Kidney tubule cell (primary cell): Measurements from ENCODE around the gene ZNF654.
A peak's percentile ranks its signal among the peaks of the same experiment; 100 is the strongest.
"Not testable (repeated sequence)": the region's sequence is repeated elsewhere in the genome, so short reads cannot be mapped to it uniquely, and the experiment has no call there.

ENCODE experiments used
- DNase-seq: peaks from one replicate; pipeline ENCODE4 v3.0.0-alpha.2; 2018; ENCODE audit warnings: low spot score

ZNF654 gene

DNA sequence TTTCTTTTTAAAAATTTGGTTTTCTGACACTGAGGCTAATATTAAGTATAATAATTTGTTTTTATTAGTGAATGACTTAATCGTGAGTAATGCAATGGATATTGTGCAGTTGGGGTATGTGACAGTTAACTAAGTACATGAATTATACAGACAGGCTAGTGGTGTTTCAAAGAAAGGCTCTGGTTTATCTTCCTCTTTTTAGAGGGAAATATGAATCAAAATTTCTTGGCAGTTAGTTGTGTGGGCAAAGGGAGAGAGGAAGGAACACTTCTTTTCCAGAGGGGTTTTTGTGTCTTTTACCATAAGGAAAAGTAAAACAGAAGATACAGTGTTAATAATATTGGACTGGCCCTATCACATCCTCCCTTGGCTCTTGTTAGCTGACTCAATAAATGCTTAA lies 2.7 kb downstream of the ZNF654 start:
- no peak for DNase-seq

DNA sequence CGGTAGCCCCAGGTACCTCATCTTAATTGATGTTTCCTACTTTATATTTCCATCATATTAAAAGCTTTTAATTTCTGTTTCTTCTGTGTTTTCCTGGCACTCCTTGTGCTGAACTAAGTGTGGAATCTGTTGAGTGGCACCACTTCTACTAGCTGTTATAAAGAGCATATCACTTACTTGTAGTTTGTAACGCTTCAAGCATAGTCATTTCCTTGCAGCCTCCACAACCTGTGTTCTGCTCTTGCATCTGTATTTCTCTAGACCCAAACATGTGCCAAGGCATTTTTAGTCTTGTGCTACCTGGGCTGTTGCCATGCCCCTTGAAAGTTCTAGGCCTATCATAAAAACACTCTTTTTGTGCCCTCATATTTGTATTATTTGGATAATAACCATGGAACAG lies 16.0 kb downstream of the ZNF654 start:
- DNase-seq = no peak

DNA sequence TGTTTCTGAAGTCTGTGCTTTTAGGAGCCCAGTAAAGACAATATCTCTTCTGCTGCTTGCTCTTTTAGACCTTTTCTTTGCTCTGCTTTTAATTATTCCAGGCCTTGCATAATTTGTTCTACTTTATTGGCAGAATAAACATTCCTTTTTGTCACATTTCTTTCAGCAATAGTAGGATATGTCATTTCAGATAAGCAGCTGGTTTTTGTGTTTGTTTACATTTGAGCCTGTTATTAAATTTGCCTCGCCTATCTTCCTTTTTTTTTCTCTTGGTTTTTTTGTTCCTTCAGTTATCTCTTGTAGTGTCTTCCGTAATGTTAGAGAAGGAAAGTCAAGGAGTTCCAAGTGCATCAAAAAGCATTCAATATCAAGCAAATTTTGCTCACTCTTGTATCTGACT lies 16.4 kb downstream of the ZNF654 start:
- no peak for DNase-seq

DNA sequence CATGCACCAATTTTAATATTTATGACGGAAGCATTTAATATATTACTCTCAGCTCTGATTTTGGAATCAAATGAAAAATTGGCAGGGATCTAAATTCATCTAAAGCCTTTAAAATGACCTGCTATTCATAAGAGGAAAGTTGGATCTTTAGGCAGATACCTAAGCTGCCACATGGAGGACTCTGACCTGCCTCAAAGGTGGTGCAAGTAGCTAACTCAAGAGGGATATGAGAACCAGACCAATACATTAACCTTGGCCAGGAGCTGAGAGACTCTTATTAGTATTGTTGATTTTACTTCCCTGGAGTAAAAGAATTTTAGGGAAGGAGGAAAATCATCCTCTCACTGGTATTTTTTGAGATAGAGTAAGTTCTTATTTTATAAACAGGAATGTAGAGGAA lies 17.7 kb downstream of the ZNF654 start:
- DNase-seq = no peak

DNA sequence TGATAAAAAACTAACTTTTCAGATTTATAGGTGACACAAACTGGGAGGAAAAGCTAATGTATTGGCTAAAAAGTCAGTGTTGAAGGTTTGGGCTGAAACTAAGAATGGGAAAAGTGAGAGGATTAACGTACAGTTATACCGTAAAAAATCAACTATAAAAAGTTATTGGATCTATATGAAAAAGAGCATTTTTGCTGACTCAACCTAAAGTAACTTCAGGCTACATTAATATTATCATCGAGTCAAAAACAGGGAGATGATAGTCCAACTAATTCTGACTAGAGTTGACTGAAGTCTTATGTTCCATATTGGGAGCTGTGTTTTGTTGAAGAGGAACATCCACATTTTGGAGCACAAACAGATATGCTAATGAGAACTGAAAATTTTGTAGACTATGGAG lies 19.9 kb downstream of the ZNF654 start:
- no peak for DNase-seq

DNA sequence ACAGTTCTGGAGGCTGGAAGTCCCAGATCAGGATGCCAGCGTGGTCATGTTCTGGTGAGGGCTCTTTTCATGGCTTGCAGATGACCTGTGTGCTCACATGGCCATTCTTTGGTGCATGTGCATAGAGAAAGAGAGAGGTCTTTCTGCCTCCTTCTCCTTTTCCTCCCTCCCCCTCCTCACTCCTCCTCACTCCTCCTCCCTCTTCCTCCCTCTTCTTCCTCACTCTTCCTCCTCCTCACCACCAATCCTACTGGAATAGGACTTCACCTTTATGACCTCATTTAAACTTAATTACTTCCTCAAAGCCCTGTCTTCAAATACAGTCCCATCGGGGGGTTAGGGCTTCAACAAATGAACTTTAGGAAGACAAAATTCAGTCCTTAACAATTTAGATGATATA lies 23.8 kb downstream of the ZNF654 start:
- no peak for DNase-seq

DNA sequence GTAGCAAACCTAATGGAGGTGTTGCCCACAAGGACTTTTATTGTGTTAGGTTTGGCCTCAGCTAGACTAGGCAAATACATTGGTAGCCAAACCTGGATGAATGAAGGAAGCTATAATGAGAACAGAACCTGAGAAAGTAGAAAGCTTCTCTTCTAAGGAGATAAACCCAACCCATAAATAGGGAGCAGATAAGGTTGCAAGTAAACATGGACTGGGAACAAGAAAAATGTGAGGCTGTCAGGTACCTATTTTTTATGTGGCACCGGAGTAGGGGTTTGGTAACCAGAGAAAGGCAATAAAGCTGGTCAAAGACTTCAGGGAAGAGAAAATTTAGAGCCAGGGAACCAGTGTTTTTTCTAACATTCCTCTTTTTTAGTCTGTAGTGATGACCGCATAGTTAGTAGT lies 25.0 kb downstream of the ZNF654 start:
- no peak for DNase-seq

DNA sequence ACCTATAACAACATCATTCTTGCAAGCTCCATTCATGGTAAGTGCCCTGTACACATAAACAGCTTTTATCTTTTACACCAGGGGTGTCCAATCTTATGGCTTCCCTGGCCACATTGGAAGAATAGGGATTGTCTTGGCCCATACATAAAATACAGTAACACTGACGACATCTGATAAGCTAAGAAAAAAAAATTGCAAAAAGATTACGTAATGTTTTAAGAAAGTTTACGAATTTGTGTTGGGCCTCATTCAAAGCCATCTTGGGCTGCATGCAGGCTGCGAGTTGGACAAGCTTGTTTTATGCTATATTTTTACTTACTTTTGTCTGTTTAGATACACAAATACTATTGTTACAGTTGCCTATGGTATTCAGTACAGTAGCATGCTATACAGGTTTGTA lies 31.6 kb downstream of the ZNF654 start:
- DNase-seq = no peak

DNA sequence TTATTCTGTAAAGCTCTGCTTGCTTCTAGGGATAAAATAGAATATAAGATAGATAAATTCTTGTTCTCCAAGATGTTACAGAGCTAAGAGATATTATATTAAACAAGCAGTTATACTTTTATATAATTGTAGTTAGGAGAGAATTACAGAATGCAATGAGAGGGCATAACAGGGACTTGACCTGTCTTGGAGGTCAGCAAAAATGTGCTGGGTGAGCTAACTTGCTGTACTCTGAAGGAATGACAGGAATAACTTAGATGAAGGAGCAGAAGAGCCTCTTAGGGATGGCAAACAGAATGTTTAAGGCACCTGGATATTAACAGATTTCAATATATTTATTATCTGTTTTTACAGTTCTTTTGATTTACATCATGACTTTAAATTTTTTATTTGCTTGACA lies 33.2 kb downstream of the ZNF654 start:
- DNase-seq = no peak

DNA sequence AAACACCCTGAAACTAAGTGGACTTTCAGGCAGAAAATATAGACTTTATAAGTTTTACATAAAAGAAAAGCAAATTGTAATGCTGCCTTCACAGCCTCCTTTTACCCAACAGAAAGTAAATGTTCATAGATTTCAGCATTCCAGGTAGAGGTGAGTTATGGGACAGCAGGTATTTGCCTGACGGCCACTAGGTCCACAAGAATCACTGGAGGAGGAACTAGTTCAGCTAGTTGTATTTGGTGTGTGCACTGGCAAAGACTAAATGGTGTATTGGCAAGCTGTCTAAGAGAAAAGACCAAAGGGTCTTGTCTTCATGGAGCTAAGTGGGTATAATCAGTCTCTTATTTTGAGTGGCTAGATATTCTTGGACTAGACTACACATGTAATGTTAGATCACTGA lies 34.2 kb downstream of the ZNF654 start:
- DNase-seq = no peak

DNA sequence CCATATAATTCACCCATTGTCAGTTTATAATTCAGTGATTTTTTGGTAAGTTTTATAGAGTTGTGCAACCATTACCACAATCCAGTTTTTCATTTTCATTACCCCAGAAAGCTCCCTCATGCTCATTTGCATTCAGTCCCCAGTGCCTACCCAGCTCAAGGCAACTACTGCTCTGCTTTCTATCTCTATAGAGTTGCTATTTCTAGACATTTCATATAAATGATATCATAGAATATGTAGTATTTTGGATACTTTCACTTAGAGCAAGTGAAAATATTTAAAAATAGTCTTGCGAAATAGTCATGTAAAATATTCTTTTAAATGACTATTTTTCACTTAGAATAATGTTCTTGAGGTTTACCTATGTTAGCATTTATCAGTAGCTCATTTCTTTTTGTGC lies 42.1 kb downstream of the ZNF654 start:
- DNase-seq = no peak

DNA sequence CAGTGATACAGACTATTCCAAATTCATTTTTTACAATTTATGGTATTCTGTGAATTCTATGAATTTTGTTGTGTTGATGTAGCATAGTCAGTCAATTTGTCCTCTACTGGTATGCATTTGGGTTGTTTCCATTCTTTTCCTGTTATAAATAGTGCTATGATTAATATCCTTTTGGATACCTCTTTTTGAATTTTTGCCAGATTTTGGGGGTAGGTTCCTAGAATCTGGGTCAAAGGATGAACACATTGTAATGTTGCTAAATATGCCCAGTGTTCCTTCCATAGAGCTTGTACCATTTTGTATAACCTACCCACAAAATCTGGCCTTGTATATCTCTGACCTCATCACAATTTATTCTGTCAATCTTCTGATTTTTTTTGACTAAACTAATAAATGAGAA lies 46.3 kb downstream of the ZNF654 start:
- DNase-seq = no peak

DNA sequence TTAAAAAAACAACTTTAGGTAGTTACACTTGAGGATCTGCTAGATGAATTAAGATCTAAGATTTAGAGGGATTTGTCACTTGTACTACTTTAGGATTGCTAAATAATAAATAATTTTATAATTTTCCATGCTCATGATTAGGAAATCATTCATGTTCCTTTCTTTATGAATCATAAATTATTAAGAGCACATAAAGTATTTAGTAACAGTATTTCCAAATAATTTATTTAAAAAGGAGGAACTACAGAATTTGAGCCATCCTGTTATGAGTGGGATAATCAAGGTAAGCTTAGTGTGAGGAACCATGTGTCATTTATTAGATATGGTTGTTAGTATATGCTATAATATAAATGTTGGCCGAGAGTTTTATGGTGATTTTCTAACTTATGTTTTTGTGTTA lies 53.2 kb downstream of the ZNF654 start:
- no peak for DNase-seq

DNA sequence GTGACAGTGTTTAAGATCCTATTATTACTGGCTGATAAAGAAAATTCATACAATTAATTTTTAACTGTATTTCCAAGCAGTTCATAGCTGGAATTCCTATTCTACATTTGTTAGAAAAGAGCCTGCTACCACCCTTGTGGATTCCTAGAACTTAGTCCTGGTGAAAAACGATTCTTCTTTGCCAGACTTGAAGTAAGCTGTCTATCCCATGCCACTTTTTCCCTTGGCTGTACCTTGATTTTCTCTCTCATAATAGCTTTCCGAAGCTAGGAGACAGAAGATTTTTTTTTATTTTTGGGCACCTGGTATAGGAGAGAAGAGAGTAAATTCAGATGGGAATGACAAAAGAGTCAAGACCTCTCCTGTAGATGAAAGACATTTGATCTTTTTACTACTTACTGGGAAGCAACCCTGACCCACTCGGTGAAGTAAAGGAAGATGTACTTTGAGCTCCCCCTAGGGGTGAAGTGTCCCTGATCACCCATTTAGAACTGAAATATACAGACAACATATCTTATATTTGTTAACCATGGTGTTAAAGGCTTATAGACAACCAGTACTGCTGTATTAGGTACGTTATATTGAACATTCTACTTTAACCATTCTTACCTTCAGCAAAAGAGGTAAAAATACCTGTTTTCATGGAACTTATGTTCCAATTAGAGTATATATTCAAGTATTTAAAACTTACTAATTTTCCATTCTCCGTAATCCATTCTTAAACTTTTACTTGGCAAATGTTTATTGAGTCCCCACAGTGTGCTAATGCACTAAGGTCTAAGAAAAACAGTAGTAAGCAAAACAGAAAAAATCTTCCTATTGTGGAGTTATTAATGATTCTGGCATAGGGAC lies 54.5 kb downstream of the ZNF654 start:
- DNase-seq = peak; percentile 64

DNA sequence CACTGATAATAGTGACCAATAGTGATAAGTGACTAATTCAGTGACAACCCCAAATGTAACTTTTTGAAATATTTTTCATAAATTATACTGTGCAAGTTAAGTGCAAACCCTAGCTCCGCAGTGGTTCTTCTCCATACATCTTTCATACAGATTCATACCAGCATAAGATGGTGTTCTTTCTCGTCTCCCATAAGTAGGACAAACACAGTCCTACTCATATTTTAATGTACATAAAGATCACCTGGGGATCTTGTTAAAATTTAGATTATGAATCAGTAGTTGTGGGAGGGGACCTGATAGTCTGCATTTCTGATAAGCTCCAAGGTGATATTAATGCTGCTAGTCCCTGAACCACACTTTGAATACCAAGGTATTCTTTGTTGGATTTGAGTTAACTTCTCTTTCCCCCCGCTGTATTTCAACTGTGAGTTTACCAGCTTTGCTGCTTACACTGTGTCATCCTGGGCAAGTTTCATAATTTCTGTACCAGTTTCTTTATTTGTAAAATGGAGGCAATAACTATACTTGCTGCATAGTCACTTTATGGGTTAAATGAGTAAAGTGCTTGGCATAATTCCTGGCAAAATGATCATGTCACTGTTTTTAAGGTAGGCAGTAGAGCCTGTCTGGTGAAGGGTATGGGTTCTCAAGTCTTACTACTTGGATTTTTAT lies 56.0 kb downstream of the ZNF654 start:
- DNase-seq = no peak

DNA sequence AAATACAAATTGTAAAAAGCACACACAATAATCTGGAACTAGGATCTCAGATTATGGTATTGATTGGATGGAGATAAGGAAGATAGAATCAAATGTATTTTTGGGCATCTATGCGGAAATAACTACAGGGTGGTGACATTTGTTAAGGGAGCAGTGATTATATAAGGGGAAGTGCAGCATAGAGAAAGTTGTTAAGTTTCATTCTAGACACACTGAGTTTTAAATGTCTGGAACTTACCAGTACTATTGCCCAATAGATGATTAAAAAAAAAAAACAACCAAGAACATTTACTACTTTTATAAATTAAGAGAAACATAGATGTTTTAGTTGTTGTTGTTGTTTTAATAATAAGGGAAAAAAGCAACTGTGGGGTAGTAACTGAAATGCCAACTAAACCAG lies 58.6 kb downstream of the ZNF654 start:
- no peak for DNase-seq

DNA sequence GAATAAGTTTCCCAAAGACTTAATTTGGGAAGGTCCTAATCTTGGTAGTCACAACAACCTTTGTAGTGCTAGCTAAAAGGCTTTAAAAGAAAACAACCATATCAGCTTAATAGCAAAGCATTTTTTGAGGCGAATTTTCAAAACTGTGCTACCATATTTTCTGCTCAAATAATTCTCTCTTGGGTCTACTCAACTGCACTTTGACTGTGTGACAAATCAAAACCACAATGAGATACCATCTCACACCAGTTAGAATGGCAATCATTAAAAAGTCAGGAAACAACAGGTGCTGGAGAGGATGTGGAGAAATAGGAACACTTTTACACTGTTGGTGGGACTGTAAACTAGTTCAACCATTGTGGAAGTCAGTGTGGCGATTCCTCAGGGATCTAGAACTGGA lies 59.5 kb downstream of the ZNF654 start:
- not testable (repeated sequence) for DNase-seq

DNA sequence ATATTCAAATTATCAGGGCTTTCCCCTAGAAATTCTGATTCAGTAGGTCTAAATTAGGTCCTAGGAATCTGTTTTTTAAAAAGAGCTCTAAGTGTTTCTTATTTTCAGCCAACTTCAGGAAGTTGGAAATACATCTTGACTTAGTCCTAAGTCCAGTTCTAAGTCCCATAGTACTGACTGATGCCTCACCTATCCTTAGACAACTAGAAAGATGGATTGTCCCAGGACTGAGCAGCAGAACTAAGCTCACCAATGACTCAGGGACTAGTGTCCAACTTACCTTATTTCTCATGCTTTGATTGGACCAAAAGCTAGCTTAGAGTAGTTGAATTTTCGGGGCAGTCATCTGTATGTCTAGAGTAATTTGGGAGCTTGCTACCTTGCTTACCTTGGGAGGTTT lies 64.5 kb downstream of the ZNF654 start:
- DNase-seq = no peak

DNA sequence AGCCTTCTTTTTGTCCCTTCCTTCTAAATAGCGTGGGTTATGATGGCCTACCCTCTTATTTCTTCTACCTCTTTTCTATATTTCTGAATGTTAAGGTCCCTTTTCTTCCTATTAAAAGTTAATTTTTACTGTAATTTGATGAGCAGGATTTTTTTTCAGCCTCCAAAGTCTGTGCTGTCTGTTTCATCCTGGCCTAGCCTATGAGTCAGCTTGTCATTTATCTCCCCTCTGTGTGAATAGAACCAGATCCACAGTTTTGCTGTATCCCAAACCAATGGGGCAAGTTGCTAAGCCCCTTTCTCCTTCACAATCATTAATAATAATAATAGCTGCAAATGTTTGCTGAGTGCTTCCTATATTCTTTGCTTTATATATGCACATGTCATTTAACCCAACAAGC lies 72.6 kb downstream of the ZNF654 start:
- no peak for DNase-seq

DNA sequence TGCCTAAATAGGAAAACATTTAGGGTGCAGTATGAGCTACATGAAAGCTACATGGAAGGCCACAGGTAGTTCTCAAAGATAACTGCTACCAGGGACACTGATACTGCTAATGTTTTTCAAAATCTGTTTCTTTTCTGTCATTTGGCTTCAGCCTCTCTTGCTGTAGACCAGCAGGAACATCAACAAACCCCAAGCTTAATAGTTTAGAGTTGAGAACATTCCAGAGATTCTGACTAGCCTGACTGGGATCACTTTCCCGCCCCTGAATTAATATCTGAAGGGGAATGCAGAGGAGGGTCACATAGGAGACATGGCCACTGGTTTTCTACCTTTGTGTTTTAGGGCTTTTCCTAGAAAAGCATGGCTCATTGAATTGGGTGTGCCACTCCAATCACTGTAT lies 73.8 kb downstream of the ZNF654 start:
- no peak for DNase-seq

DNA sequence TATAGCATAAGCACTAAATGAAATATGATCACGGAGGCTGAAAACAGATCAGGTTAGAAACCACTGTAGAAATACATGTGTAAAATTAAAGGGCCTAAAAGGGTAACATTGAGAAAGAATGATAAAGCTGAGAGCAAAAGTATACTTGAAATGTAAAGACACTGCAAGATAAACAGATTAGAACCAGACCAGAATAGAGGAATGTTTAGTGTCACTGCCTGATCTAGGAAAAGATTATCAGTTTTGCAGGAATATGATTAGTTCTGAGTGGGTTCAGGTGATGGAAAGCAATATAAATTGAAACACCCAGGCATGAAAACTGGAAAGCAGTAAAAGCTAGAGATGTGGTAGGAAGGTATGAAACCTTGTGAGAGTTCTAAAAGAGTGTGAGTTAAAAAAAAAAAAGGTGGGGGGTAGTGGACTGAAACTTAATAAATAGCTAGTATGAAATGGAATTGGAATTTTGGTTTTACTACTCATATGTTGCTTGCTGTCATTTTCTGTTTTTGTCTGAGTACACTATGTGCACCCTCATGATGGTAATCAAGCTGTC lies 74.7 kb downstream of the ZNF654 start:
- DNase-seq = no peak

DNA sequence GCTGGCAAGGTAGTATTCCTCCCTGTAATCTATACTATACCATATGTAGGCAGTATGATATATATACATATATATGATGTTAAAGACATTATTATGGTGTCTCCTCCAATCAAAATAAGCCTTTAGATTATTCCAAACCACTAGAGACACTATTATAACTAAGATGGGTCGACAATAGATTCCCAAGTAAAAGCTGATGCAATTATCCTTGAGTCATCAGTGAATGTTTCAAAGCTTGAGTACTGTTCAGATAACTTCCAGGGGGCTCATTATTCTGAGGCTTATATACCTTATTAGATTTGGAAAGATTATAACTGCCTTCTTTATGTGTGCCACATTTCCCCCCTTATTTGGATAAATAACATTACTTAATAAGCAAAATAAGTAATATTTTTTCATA lies 78.8 kb downstream of the ZNF654 start:
- DNase-seq = no peak

DNA sequence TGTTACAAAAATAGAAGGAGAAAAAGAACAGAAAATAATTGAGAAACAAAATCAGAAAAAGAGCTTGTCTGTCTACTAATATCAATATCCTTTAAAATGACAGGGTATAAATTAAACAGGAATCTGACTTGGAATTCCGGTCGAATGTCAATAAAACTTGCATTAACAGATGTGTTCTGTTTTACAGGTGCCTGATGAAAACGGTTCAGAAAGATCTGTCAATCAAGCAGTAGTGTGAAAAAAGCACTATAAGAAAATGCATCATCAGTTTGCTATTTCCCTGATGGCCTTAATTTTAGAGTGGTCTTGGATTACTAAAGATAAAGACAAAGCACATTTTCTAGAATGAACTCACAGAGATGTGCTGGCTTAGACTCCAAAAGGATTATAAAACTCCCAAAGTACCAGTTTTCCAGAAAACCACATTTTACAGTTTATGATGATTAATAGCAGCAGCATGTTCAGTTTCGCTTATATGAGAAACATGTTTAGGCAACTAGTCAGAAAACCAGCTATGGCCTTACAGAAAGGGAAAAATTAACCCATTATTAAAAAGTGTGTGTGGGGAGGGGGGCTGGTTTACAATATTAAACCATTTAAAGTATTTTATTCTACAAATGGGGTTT lies 82.5 kb downstream of the ZNF654 start:
- DNase-seq = peak; percentile 19
